Endothelial cell of umbilical vein (primary cell): Measurements from ENCODE around the gene TAAR8. TPM values are rescaled to one million over a fixed set of nuclear protein-coding genes. Genes with fewer than 3 reads are reported as not detected.
"Not testable (repeated sequence)": the region's sequence is repeated elsewhere in the genome, so short reads cannot be mapped to it uniquely, and the experiment has no call there.

Source experiments
- BruUV-seq: library from RNA; stranded (reverse); fragments of 400-500 nt; replicated peaks from 2 replicates; lab custom pipeline; 2021; lab: Mats Ljungman, UMichigan
- CTCF ChIA-PET: fragments of 300-600, 350-600 bp; sonication (Branson Sonifier 250); formaldehyde crosslinking; loops from one replicate; lab custom pipeline; 2021; ENCODE audit warnings: antibody characterized with exemption, inconsistent platforms; lab: Charles Lee
- POLR2A ChIA-PET: fragments of 300-600, 350-600 bp; sonication (Branson Sonifier 250); formaldehyde crosslinking; loops from one replicate; lab custom pipeline; 2021; ENCODE audit warnings: antibody characterized with exemption, inconsistent platforms; lab: Charles Lee
- DNase-seq: peaks from one replicate; pipeline ENCODE4 v3.0.0-alpha.2; 2011; ENCODE audit warnings: low read depth, low spot score
- FAIRE-seq: peaks from 2 replicates; lab custom pipeline; 2011; peaks lifted over from hg19 to GRCh38; lab: Jason Lieb, UNC
- H2AFZ ChIP-seq: 2 replicates; pipeline ENCODE4 v1.6.0; 2012; ENCODE audit warnings: low read depth, low read length, control low read depth, inconsistent platforms
- H3K27ac ChIP-seq: 2 replicates; pipeline ENCODE4 v1.5.1; 2011; ENCODE audit warnings: low read depth, mild to moderate bottlenecking, control low read depth, low read length, moderate library complexity; ENCODE audit not compliant: insufficient read depth
- H3K27me3 ChIP-seq, 2 experiments: 2 replicates each; pipeline versions ENCODE4 v1.6.0 to v1.6.1; 2011; ENCODE audit warnings: low read length in 2 of 2, mixed read lengths in 1 of 2; ENCODE audit not compliant: control insufficient read depth in 2 of 2, insufficient read depth in 2 of 2
- H3K36me3 ChIP-seq, 2 experiments: 2 replicates in 1 of 2; 3 replicates in 1 of 2; pipeline ENCODE4 v1.5.1; 2011; ENCODE audit warnings: low read length in 2 of 2, mild to moderate bottlenecking in 1 of 2, moderate library complexity in 1 of 2; ENCODE audit not compliant: control insufficient read depth in 2 of 2, insufficient read depth in 2 of 2; ENCODE audit errors: extremely low read depth in 1 of 2
- H3K4me1 ChIP-seq: 3 replicates; pipeline ENCODE4 v1.5.1; 2011; ENCODE audit warnings: mild to moderate bottlenecking, low read length; ENCODE audit not compliant: control insufficient read depth, insufficient read depth; ENCODE audit errors: extremely low read depth
- H3K4me2 ChIP-seq: 2 replicates; pipeline ENCODE4 v1.6.1; 2011; ENCODE audit warnings: low read length, control low read depth, mixed read lengths; ENCODE audit not compliant: insufficient read depth
- H3K4me3 ChIP-seq, 3 experiments: fragments of 200-600 bp in 1 of 3; sonication (generic), shearing (Covaris generic) in 1 of 3; replicated peaks in 1 of 3; 2 replicates each; pipeline ENCODE4 v1.5.1; 2011 to 2016; ENCODE audit warnings: control low read depth in 3 of 3, low read length in 3 of 3, mild to moderate bottlenecking in 2 of 3, inconsistent platforms in 1 of 3, low read depth in 1 of 3, moderate library complexity in 1 of 3; ENCODE audit not compliant: insufficient read depth in 1 of 3
- H3K79me2 ChIP-seq: 2 replicates; pipeline ENCODE4 v1.6.0; 2012; ENCODE audit warnings: low read length, inconsistent platforms; ENCODE audit not compliant: control insufficient read depth, insufficient read depth
- H3K9ac ChIP-seq: replicated peaks from 2 replicates; pipeline ENCODE3; 2011; ENCODE audit warnings: low read length, control low read depth; ENCODE audit not compliant: insufficient read depth; ENCODE audit errors: extremely low read depth
- H3K9me1 ChIP-seq: replicated peaks from 3 replicates; pipeline ENCODE4 v1.6.0; 2011; ENCODE audit warnings: mild to moderate bottlenecking, low read length; ENCODE audit not compliant: control insufficient read depth, insufficient read depth; ENCODE audit errors: extremely low read depth
- H3K9me3 ChIP-seq: replicated peaks from 2 replicates; pipeline ENCODE4 v1.5.1; 2012; ENCODE audit warnings: low read length, inconsistent platforms; ENCODE audit not compliant: control insufficient read depth, insufficient read depth
- H4K20me1 ChIP-seq: replicated peaks from 2 replicates; pipeline ENCODE3; 2011; ENCODE audit warnings: mild to moderate bottlenecking, low read length; ENCODE audit not compliant: control insufficient read depth, insufficient read depth; ENCODE audit errors: extremely low read depth
- FOS ChIP-seq: IDR thresholded peaks from 2 replicates; pipeline ENCODE4 v1.6.1; 2011; ENCODE audit warnings: mild to moderate bottlenecking, low read length, moderate library complexity, borderline replicate concordance; ENCODE audit not compliant: insufficient read depth
- GATA2 ChIP-seq: IDR thresholded peaks from 2 replicates; pipeline ENCODE4 v1.7.0; 2011; ENCODE audit warnings: low read depth, mild to moderate bottlenecking, moderate library complexity, mixed read lengths, low read length; ENCODE audit not compliant: insufficient read length, insufficient read depth
- MYC ChIP-seq: IDR thresholded peaks from one replicate; pipeline ENCODE4 v1.6.1; 2011; ENCODE audit warnings: mild to moderate bottlenecking, low read depth, low read length
- dilution Hi-C: fragments of 300-500 bp; cut with MboI; formaldehyde crosslinking; loops from one replicate; pipeline ENCODE4 v1.15.0; 2019; ENCODE audit warnings: low sequenced_read_pairs; ENCODE audit not compliant: extremely low pct_ligation_motif_present
- intact Hi-C: fragments of 100-400 bp; cut with micrococcal nuclease; formaldehyde crosslinking; loops from one replicate; pipeline ENCODE4 v1.10.0; 2022
- polyA plus RNA-seq, 4 experiments: library from polyadenylated mRNA; depleted of rRNA in 3 of 4; stranded (reverse) in 3 of 4; unstranded in 1 of 4; fragments of >200 nt; gene quantifications; 2 replicates each; pipeline versions ENCODE4 v1.2.1 to v1.2.3, GENCODE V29; 2011 to 2012; ENCODE audit warnings: missing spikeins in 1 of 4
- total RNA-seq: library from RNA; stranded (reverse); gene quantifications from 2 replicates; pipeline ENCODE4 v1.2.3, GENCODE V29; 2021

TAAR8 gene
- total and polyA plus RNA-seq, 2 donors (not counting 3 experiments of a cell fraction or from before 2014, with no cell fraction given) = not detected

- POLR2A ChIA-PET = no interaction called here
- no peaks in the 10 kb centered on the region for H3K4me1 ChIP-seq
- H3K27me3 ChIP-seq = peaks cover 6 to 8% of the 10 kb centered on the region in 2 experiments
- H3K9me3 ChIP-seq = no peaks in the 10 kb centered on the region
- H3K9me1 ChIP-seq = no peaks in the 10 kb centered on the region
- intact Hi-C loops (no loop called here), dilution Hi-C loops (no loop called here)
- no peak overlapping the region for H3K4me3 ChIP-seq
- CTCF ChIA-PET = interaction anchor here (1.2 to 1.3 kb wide), 2 partner anchors 8 to 11 kb away, joined by 3 read pairs; no protein-coding TSS in a partner anchor
- H3K79me2 ChIP-seq = no peaks in the 10 kb centered on the region
- TF ChIP-seq MYC (no peak), GATA2 (no peak), FOS (no peak)
- H3K27ac ChIP-seq = no peak overlapping the region
- no TSS peak for BruUV-seq
- no peak overlapping the region for H3K4me2 ChIP-seq
- no peaks in the 10 kb centered on the region for H3K36me3 ChIP-seq
- no peak overlapping the region for H3K9ac ChIP-seq
- FAIRE-seq (no peak), DNase-seq (no peak)
- no peaks in the 10 kb centered on the region for H4K20me1 ChIP-seq
- H2AFZ ChIP-seq = no peak overlapping the region
These were observed 1.3 kb upstream of the TAAR8 start for GRCh38 chr6:132551214-132551613.

GRCh38 chr6:132560087-132560486, 7.6 kb downstream of the TAAR8 start:
- H3K9ac ChIP-seq, H3K4me2 ChIP-seq, dilution Hi-C loops, H3K4me3 ChIP-seq, H3K9me3 ChIP-seq, H3K27me3 ChIP-seq, DNase-seq, H3K36me3 ChIP-seq, FAIRE-seq, H4K20me1 ChIP-seq, POLR2A ChIA-PET, intact Hi-C loops, BruUV-seq, H2AFZ ChIP-seq, H3K27ac ChIP-seq, H3K9me1 ChIP-seq, H3K79me2 ChIP-seq, H3K4me1 ChIP-seq: not testable (repeated sequence)
- CTCF ChIA-PET = interaction anchor here (1.5 kb wide), 1 partner anchor 30 kb away, joined by 3 read pairs; no protein-coding TSS in a partner anchor
